NCI-H510A (cell line): Measurements from ENCODE around the gene MINDY4.
A peak's percentile ranks its signal among the peaks of the same experiment; 100 is the strongest.

Source experiments
- DNase-seq: peaks from one replicate; lab custom pipeline; 2025; lab: John Stamatoyannopoulos, UW

Gene MINDY4

DNA sequence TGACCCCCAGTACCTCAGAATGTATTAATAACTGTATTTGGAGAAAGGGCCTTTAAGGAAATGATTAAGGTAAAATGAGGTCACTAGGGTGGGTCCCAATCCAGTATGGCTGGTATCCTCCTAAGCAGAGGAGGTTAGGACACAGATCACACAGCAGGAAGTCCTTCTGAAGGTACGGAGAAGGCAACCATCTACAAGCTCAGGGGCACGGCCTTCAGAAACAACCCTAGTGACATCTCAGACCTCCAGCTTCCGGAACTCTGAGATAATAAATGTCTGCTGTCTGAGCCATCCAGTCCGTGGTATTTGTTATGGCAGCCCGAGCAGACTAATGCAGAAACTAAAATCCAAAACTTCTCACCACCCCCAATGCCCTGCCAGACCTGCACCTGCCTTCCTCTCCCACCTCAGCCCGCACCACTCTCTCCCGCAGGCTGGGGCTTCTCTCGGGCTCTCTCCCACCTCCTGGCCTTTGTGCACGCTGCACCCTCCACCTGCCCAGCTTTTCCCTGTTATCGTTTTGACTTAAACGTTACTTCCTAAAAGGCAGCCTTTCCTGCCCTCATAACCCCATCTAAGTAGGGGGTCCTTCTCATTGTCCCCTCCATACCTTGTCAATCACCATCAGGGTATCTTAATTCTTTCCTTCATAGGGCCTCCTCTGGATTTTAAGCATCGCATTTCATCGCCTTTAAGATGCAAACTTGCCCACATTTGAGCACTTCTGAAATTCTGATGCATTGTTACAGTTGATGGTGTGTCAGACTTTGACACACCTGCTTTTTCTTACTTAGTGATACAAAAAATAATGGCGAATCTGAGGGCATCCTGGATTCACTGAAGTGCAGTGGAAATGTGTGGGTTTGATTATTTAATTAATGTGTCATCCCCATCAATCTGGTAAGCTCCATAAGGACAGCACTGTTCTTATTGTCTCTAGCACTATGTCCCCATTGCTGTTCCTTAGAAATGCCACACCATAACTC lies 108.2 kb downstream of the MINDY4 start:
- DNase-seq = peak; percentile 38

DNA sequence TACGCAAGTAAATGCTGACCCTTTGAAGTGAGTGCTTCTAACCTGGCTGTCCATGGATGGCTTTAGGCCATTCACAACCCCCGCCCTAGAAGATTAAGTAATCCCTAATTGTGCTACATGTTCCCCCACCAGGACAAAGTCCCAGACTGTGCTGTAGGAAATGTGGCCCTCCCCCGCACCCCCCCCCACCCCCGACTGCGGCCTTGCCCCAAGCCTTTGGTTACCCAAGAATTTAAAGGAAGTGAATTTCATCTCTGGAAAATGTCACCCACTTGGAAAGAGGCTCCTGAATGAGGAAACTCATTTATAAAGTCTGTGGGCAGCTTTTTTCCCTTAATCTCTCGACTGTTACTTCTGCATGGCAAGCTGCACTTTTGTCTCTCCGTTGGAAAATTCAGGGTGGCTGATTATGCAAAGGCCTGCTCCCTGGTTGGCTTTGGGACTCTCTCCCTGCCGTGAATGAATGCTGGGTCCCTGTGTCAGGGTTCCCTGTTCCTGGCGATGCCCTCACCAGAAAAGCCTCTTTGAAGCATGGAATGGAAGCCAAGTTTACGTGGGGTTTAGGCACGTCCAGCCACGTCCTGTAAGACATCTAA lies 109.0 kb downstream of the MINDY4 start:
- no peak for DNase-seq

DNA sequence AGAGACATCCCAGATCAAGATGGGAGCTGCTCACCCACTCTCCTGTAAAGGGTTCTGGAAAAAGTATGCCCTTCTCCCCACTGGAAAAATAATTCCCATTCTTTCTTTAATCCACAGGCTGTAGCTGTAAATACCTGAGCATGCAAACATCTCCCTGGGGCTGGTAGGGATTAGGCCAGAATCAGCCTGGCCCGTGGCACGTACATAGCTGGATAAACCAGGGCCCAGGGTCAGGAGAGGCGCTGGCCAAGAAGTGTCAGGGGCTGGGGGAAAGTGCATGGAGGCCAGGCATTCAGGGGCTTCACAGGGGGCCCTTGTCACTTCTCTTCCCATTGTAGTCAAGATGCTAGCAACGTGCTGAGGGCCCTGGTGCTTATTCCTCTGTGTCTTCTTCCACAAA lies 109.7 kb downstream of the MINDY4 start:
- DNase-seq = no peak

DNA sequence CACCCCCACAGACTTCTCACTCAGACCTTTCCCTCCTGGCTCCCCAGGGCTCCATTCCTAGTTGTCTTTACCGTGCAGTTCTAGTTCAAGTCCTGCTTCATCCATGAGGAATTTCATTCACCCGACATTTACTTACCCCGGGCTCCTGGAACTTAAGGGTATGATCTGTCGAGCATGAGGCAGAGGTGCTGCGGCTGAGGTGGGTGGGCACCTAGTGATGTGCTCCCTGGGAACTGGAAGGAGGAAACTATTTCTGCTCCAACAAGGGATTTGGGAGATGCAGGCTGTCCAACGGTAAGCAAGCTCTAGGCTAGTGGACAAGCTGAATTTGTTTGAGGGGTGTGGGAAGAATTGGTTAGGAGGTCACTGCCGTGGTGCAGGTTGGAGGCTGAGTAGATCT lies 110.2 kb downstream of the MINDY4 start:
- DNase-seq = no peak

DNA sequence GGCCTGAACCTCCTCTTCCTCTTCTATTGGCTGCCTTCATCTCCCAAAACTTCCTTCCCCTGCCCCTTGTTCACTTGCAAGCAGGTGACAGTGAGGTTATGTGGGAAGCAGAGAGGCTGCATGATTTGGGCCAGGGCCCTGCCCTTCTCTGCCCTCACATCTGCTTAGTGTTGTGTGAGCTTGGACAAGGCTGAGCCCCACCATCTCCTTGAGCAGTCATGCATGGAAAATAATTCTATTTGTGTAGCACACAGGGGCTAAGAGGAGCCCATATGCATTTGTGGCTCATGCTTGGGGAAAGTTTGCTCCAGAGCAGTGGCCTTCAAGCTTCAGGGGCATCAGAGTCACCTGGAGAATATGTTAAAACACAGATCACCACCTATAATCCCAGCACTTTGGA lies 113.7 kb downstream of the MINDY4 start:
- no peak for DNase-seq

DNA sequence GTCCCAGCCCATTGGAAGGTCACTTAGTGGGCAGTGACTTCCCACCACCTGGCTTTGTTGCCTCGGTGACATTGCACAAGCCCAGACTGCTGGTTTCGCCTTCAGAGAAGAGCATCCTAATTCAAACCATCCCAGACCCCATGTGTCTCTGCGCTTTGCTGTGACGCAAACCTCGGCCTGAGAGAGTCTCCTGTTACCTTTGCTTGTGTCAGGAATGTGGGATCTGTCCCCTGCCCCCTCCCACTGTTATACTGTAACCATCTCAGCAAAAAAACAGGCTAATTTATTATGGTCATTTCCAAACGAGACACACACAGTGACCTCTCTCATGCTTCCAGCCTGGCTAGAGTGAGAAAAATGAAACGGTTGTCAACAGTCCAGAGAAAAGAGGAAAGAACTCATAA lies 115.4 kb downstream of the MINDY4 start:
- DNase-seq = no peak

DNA sequence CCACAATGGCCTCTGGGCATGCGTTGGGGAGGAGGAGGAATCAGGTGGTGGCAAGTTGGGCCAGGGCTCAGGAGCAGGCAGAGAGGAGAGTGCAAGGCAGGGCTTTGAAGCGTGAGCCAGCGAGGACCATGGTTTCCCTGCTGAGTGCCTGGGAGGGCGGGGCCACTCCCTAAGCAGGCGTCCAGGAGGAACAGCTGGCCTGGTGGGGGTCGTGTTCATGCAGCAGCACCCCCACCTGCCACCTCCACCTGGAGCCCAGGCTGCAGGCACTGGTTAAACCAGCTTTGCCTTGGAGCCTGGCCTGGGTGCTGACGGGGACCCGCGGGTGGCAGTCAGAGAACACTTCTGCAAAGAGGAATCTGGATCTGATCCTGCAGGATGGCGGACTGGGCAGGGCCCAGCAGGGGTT lies 116.3 kb downstream of the MINDY4 start:
- DNase-seq = peak; percentile 88

DNA sequence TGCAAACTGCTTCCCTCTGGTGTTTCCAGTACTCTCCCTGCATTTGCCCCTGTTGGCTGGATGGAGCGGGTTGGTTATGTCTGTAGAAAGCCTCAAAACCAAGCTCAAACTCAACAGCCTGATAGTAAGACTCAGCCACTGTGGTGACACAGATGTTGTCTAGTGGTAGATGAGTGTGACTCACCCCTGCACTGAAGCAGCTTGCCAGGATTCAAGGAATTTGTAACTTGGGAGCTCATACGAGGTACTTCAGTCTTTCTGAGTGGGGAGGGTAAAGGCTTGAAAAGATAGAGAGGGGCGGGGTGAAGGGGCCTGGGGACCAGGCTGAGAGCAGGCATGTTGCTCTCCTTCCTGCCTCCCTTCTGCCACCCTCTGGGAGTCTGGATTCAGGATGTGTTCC lies 117.5 kb downstream of the MINDY4 start:
- no peak for DNase-seq

DNA sequence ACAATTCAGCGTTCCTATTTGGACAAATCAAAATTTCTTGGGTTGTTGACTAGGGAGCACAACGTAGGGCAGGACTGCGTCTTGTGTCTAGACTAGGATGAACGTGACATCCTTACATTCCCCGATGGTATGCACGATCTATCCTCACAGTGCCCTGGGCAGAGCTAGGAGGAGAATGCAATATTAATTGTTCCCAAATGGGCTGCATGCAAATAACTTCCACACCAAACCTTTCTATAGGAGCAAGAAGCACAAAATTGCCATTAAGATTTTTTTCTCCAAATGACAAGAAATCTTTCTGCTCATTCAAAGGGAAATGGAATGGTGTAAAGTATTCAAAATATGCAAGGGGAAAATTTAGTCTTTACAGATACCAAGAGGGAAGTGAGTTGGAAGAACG lies 119.0 kb downstream of the MINDY4 start:
- DNase-seq = no peak

DNA sequence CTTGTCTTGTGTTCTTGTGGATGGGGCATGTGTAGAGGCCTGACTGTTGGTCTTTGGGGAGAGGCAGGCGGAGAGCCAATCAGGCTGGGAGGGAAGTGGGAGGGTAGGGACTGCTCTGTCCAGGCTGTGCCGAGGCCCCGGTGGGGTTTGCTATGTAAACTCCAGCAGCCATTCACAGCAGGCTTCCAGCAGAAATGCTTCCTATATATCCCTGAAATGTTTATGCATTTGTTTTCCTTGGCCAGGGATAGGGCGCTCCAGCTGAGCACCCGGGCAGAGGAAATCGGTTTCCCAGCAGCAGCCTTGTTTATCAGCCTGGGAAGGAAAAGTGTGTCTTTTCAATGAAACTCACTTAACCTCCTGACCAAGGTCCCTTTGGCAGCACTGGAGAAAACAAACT lies 122.1 kb downstream of the MINDY4 start:
- no peak for DNase-seq

DNA sequence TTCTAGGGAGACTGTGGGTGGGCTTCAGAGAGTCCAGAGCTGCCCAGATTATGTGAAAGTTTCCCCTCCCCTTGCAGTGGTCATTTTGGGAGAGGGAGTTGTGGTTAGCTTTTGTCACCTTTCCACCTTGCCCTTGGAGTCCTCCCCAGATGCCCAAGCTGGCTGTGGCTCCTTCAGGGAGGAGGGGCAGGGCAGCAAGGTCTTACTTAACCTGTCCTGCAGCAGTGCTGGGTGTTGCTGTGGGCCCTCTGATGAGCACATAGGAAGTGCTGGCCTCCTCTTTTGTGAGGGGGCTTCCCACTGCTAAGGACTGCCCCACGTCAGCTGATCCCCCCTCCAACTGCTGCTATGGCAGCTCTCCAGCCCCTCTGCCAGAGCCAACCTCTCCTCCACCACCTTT lies 122.8 kb downstream of the MINDY4 start:
- no peak for DNase-seq

DNA sequence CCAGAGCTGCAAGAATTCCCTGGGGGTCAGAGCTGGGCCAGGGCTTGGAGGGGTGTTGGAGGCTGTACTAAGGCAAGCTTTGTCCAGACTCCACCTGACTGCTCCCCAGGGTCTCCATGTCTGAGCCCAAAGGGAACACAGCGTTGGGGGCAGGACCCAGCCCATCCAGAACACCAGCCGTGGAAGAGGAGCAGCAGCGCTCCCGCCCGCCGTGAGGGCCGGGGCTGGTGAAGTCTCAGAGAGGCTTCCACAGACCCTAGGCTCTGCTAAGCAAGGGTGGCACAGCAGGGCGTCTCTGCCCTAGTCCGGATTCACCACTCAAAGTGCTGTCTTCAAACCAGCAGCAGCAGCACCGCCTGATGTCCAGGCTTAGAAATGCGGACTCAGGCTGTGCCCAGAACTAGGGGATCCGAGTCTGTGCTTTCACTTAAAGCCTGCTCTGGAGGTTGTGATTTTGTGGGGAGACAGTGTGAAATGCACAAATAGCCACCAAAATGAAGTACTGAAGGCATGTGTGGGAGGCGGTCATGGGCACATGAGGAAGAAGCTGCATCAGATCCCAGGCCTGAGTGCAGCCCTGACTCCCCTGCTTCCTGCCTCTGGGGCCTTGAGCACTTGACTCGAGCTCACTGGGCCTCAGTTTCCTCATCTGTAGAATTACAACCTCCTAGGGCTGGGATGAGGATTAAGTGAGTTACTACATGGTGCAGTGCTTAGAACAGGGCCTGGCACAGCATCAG lies 123.8 kb downstream of the MINDY4 start:
- no peak for DNase-seq

DNA sequence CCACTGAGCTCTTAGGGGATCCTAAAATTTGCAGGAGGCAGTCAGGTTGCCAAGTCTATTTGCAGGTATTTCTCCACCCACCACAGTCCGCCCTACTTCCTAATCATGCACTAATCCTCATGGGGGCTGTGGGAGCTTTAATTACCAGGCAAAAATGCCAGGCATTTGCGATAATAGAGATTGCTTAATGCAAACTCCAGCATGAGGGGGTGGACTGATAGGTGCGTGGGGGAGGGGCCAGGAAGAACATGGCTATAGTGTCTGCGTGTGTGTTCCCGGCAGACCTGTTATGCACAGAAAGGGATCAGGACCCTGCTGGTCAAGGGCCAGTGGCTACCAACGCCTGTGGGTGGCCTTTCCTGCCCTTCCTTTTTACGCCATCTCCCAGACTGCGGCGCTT lies 124.8 kb downstream of the MINDY4 start:
- DNase-seq = no peak

DNA sequence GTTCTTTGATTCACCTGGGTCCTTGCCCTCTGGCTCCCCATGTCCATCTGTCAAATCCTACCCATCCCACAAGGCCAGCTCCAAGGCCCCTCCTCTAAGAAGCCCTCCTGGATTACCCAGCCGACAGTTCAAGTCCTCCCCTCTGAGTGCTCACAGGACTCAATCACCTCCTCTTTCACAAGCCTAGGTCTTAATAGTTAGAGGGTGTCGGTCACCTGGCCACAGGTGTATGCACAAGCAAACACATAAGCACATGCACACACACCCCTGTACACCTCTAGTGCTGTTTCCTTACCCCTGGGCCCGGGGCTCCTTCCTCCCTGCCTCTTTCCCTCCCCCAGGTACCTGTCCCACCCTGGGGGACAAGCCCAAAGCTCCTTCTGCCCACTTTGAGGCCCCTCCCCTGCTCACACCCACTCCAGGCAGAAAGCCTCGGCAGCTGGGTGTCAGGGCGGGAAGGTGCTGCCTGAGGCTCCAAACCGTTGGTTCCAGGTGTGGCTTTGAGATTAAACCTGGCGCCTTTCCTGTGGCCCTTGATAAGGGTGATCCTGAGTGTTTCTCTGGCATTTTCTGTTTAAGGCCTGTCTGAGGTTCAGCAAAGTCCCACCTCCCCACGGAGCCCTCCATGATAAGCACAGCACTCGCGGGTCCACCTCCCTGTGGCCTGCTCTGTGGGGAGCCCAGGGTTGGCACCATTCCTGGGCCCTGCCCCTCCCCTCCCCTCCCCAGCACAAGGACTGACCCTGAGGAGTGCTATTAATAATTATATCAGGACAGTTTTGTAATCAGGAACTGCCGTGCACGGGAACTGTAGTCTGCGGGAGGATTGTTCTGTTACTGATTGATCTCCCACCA lies 125.8 kb downstream of the MINDY4 start:
- no peak for DNase-seq

DNA sequence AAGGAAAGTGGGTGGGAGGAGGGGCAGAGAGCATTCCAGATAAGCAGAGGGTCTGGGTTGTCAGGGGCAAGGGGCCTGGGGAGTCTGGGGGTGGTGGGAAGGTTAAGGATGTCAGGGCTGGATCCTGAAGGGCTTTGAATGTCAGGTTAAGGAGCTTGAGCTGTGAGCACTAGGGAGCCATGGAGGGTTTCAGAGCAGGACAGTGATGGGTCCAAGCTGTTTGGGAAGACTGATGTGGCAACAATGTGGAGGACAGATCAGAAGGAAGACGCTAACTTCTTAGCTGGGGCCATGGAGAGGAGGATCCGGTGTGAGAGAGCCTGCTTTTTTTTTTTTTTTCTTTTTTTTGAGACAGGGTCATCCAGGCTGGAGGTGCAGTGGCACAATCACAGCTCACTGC lies 126.6 kb downstream of the MINDY4 start:
- DNase-seq = no peak

DNA sequence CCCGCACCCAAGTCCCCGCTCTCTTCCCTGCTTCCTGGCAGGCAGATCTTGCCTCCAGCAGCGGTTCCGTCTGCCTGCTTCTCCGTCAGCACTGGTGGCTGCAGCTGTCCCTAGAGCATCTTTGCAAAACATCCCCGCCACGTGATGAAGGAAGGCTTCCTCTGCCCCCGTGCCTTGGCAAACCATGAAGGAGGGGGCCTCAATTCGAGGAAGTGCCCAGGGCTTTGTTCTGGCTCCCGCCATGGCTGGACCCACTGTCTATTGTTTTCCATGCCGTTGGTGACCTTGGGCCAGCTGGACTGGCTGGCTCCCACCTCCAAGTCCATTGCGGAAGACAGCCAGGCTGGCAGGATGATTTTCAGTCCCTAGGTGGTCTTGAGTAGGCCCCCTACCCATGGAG lies 127.2 kb downstream of the MINDY4 start:
- DNase-seq = no peak

DNA sequence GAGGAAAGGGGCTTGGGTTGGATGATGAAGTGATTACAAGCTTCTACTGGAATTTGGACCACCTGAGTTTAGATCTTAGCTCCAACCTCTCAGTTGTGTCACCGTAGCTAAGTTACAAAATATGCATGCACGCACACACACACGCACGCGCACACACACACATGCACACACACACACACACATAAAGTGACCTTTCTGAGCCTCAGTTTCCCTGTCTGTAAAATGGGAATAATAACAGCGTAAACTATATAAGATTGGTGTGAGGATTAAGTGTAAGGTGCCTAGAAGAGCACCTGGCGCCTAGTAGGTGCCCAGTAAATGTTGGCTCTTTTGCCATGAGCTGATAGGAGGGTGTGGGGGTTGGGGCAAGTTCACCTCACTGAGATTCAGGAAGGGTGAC lies 127.8 kb downstream of the MINDY4 start:
- no peak for DNase-seq

DNA sequence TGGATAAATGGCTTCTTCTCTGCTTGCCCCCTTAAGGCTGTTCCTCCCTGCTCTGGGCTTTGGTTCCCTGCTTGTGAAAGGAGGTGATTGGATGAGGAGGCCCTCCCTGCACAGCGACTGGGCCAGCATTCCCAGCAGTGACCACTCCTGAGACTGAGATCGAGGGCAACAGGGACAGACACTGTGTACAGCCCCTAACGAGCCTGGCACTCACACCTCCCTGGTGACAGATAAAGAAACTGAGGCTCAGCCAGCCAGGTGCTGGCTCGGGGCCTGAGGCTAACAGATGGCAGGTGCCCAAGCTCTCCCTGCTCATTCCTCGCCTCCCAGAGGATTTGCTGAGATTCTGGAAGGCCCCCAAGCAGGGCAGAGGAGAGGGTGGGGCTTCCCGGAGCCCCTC lies 128.4 kb downstream of the MINDY4 start:
- DNase-seq = no peak

DNA sequence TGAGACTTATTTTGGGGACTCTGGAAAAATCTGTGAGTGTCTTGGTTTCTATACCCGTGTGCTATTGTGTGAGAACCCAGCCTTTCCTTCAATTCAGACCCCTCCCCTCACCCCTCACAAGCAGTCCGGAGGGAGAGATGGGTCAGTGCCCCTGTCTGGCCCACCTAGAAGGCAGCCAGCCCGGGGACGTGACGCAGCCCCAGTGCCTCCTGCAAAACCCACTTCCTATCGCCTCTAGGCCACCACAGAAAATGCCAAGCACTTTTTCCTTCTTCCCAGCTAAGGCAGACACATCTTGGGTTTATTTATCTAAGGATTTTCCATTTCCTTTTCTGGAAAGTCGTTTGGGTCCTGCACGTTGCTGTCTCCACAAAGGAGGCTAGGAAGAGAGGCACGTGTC lies 128.8 kb downstream of the MINDY4 start:
- no peak for DNase-seq

DNA sequence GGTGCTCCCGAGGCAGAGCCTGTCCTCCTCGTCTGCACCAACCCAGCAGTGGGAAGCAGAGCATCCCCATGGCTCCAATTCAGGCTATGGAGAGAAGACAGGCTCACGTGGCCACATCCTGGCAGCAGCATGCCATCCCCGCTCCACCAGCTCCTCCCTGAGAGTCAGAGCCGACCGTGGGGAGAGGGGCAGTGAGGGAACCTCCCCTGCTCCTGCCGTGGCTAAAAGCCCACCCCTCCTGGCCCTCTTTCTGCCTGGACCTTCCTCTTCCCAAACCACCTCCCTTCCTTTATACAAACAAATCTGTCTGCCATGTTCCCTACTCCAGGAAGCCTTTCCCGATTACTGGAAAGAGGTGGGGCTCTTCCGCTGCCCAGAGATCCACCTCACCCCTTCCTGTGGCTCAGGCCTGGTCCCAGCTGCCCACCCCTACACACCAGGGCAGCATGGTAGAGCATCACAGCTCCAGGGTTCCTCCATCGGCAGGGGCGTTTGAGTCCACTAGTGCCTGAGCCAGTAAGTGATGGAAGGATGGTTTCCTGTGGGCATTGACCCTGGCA lies 129.7 kb downstream of the MINDY4 start:
- DNase-seq = no peak

DNA sequence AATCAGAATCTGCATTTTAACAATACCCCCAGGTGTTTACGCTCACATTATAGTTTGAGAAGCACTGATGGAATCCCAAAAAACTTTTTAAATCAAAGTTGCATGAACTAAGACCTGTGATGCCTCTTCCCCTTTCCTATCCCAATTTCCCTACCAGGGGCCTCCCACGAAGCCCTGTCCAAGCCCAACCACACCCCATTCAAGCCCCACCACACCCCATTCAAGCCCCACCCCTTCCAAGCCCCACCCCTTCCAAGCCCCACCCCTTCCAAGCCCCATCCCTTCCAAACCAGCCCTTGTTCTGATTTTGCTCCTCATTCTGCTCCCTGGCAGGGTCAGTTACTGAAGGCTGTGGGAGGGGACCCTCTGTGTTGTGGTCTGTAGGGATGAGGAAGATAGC lies 130.6 kb downstream of the MINDY4 start:
- no peak for DNase-seq

DNA sequence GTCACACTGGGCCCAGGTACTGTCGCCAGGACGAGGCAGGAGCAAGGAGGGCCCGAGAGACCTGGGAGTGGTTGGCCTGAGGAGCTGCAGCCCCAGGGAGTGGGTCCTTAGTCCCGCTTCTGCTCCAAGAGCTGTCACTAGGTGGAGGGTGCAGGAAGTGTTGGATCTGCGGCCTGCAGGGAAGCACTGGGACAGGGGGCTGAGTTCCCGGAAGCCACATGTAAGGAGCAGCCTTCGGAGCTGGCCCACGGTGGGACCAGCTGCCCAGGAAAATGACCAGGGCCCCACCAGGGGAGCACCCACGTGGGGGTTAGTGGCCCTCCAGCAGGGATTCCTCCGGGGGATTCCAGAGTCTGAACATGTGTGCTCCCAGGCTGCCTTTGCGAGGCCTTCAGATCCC lies 131.2 kb downstream of the MINDY4 start:
- no peak for DNase-seq
